ENCODE data around the gene SUMO4. TPM values are rescaled to one million over a fixed set of nuclear protein-coding genes. Genes with fewer than 3 reads are reported as not detected.

The SUMO4 gene
- total and polyA plus RNA-seq, 4 donors = 0.83 to 3.3 (median 0.84) TPM; not detected in 1

DNA sequence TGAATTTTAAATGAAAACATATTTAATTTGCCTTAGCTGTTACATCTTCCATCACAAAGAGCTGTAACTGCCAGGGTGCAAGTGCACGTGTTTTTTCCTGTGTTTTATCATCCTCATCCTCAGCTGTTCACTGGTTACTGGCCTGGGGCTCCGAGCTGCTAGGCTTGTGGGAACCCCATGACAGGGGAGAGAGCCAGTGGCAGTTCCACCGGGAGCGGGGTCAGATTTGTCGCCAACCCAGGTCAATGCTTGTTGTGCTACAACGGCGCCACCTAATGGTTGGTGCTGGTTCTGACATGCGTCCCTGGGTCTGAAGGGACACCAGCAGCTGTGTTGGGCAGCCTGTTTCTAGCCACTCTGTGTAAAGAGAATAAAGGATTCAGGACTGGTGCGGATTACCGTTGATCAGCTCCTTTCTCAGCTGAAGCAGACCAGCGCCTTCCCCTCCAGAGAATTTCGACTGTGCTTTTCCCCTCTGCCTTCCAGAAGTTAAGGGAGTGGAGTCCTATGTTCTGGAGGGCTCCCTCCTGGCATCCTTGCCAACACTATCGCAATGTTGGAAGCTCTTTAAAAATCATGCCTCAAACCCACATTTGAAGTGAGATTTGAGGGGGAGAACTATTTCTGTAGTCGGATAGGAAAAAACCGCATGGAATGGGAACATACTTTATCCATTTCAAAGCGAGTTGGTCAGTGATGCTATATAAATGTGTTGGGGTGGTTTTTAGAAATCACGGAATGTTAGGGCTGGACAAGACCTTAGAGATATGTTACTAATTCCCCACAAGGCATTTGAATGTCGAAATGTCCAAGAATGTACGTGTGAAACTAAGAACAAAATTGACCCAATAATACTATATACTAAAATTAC is 32.1 kb downstream of the SUMO4 start:
- no peaks in the 10 kb centered on the region for H3K36me3 ChIP-seq (ENCODE audit: control insufficient read depth in 4 of 4, insufficient read depth in 3 of 4, low read depth in 1 of 4, low read length in 3 of 4)
- no peaks in the 10 kb centered on the region for H3K9me3 ChIP-seq (ENCODE audit: control insufficient read depth in 4 of 4, low read length in 3 of 4)
- H3K4me1 ChIP-seq (ENCODE audit: control insufficient read depth in 4 of 4, insufficient read depth in 4 of 4, low read length in 3 of 4) = peaks cover 0 to 7% (median under 1%) of the 10 kb centered on the region in 4 donors
- no peak overlapping the region for H3K27ac ChIP-seq (ENCODE audit: low read depth in 1 of 2, low read length in 2 of 2)
- DNase-seq (ENCODE audit: low spot score) = peak; percentile 91
- WGBS = 29% methylated on average over 19 of the region's 19 CpGs
- H3K27me3 ChIP-seq (ENCODE audit: control insufficient read depth in 4 of 4, insufficient read depth in 4 of 4, low read length in 3 of 4) = no peaks in the 10 kb centered on the region
- TF ChIP-seq FOXA2 (IDR thresholded peaks at IDR 0.05) = no peak
- peak; percentile 29 to 51 for TF ChIP-seq RXRA (IDR thresholded peaks at IDR 0.05)
- TF ChIP-seq RAD21 (IDR thresholded peaks at IDR 0.05) = peak; percentile 100
- TF ChIP-seq GABPA (IDR thresholded peaks at IDR 0.05 in 1 of 2, conservative IDR thresholded peaks at IDR 0.05 in 1 of 2) = no peak
- no peak for TF ChIP-seq YY1 (IDR thresholded peaks at IDR 0.05)
- TF ChIP-seq NR2F2 (IDR thresholded peaks at IDR 0.05) = peak; percentile 76
- TF ChIP-seq, protein P1, sequence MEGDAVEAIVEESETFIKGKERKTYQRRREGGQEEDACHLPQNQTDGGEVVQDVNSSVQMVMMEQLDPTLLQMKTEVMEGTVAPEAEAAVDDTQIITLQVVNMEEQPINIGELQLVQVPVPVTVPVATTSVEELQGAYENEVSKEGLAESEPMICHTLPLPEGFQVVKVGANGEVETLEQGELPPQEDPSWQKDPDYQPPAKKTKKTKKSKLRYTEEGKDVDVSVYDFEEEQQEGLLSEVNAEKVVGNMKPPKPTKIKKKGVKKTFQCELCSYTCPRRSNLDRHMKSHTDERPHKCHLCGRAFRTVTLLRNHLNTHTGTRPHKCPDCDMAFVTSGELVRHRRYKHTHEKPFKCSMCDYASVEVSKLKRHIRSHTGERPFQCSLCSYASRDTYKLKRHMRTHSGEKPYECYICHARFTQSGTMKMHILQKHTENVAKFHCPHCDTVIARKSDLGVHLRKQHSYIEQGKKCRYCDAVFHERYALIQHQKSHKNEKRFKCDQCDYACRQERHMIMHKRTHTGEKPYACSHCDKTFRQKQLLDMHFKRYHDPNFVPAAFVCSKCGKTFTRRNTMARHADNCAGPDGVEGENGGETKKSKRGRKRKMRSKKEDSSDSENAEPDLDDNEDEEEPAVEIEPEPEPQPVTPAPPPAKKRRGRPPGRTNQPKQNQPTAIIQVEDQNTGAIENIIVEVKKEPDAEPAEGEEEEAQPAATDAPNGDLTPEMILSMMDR (IDR thresholded peaks at IDR 0.05; ENCODE audit: low read depth, low read length, missing input control) = peak; percentile 96
- no peak overlapping the region for H3K9ac ChIP-seq (ENCODE audit: low read depth in 1 of 2, low read length in 2 of 2)
- no peak overlapping the region for H3K4me3 ChIP-seq (ENCODE audit: low read depth in 1 of 3, low read length in 3 of 3)

DNA sequence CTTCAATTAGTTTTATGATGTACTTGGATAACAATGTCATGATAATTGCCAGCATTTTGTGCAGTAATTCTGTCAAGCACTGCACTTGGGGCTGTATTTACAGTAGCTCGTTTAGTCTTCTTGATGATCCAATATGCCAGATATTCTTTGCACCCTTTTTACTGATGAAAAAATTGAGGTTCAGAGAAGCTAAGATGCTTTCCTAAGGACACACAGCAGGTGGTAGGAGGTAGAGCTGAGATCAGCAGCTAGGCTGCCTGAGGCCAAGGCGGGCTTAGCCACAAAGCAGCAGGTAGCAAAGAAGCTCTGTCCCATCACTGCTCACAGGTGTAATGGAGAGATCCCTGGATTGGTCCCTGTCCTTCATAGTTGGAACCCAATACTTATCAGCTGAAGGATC is 33.3 kb downstream of the SUMO4 start:
- H3K4me3 ChIP-seq (ENCODE audit: low read depth in 1 of 3, low read length in 3 of 3) = no peak overlapping the region
- H3K9me3 ChIP-seq (ENCODE audit: control insufficient read depth in 4 of 4, low read length in 3 of 4) = no peaks in the 10 kb centered on the region
- H3K27ac ChIP-seq (ENCODE audit: low read depth in 1 of 2, low read length in 2 of 2) = no peak overlapping the region
- peaks cover 0 to 7% (median under 1%) of the 10 kb centered on the region in 4 donors for H3K4me1 ChIP-seq (ENCODE audit: control insufficient read depth in 4 of 4, insufficient read depth in 4 of 4, low read length in 3 of 4)
- H3K9ac ChIP-seq (ENCODE audit: low read depth in 1 of 2, low read length in 2 of 2) = no peak overlapping the region
- TF ChIP-seq FOXA1 (IDR thresholded peaks at IDR 0.05) = no peak
- TF ChIP-seq, protein P2, sequence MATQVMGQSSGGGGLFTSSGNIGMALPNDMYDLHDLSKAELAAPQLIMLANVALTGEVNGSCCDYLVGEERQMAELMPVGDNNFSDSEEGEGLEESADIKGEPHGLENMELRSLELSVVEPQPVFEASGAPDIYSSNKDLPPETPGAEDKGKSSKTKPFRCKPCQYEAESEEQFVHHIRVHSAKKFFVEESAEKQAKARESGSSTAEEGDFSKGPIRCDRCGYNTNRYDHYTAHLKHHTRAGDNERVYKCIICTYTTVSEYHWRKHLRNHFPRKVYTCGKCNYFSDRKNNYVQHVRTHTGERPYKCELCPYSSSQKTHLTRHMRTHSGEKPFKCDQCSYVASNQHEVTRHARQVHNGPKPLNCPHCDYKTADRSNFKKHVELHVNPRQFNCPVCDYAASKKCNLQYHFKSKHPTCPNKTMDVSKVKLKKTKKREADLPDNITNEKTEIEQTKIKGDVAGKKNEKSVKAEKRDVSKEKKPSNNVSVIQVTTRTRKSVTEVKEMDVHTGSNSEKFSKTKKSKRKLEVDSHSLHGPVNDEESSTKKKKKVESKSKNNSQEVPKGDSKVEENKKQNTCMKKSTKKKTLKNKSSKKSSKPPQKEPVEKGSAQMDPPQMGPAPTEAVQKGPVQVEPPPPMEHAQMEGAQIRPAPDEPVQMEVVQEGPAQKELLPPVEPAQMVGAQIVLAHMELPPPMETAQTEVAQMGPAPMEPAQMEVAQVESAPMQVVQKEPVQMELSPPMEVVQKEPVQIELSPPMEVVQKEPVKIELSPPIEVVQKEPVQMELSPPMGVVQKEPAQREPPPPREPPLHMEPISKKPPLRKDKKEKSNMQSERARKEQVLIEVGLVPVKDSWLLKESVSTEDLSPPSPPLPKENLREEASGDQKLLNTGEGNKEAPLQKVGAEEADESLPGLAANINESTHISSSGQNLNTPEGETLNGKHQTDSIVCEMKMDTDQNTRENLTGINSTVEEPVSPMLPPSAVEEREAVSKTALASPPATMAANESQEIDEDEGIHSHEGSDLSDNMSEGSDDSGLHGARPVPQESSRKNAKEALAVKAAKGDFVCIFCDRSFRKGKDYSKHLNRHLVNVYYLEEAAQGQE (IDR thresholded peaks at IDR 0.05) = no peak
- TF ChIP-seq TAF1 (conservative IDR thresholded peaks at IDR 0.05) = no peak
- no peak for TF ChIP-seq RXRA (IDR thresholded peaks at IDR 0.05)
- no peak for TF ChIP-seq RAD21 (IDR thresholded peaks at IDR 0.05)
- TF ChIP-seq, protein P3, sequence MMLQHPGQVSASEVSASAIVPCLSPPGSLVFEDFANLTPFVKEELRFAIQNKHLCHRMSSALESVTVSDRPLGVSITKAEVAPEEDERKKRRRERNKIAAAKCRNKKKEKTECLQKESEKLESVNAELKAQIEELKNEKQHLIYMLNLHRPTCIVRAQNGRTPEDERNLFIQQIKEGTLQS (IDR thresholded peaks at IDR 0.05) = no peak
- H3K27me3 ChIP-seq (ENCODE audit: control insufficient read depth in 4 of 4, insufficient read depth in 4 of 4, low read length in 3 of 4) = no peaks in the 10 kb centered on the region
- no peaks in the 10 kb centered on the region for H3K36me3 ChIP-seq (ENCODE audit: control insufficient read depth in 4 of 4, insufficient read depth in 3 of 4, low read depth in 1 of 4, low read length in 3 of 4)
- 73% methylated on average over 2 of the region's 2 CpGs for WGBS
- no peak for DNase-seq (ENCODE audit: low spot score)
